Activated CD4-positive, alpha-beta T cell treated with anti-CD3 and anti-CD28 coated beads, Interleukin-2, amount 50 U/mL, for 24 hours (primary cell): ENCODE data around the gene MKNK2.
A peak's percentile ranks its signal among the peaks of the same experiment; 100 is the strongest.

ENCODE experiments used
- DNase-seq, 2 donors: peaks; one replicate each; pipeline ENCODE4 v3.0.0-alpha.2; 2020; ENCODE audit warnings: low read depth in 1 of 2, low spot score in 1 of 2

MKNK2 gene

DNA sequence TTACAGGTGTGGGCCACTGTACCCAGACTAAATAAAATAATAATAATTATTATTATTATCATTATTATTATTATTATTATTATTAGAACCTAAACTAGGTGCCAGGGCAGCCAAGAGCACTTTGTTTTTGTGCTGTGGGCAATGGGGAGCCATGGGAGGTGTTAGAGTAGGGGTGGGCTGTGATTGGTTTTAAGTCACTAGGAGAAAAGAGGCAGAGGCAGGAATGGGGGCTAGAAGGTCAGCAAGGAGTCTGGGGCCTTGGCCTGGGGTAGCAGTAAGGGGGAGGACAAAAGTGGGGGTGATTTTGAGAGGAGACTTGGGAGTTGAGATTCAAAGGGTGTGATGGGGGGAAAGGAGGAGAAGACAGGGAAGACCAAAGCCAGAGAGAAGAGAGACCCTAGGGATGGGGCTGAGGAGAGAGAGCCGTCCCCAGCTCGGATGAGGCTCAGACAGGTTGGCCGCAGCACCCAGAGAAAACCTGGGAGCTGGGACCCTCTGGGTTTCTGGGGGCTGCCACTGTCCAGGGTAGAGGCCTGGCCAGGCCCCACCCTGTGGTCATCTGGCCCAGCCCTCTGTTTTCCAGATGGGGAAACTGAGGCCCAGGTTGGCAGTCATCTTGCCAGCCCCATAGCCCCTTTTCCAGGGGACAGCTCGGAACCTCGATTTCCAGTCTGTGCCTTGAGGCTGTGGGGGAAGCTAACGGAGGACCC, 17.8 kb downstream of the MKNK2 start:
- DNase-seq = no peak

DNA sequence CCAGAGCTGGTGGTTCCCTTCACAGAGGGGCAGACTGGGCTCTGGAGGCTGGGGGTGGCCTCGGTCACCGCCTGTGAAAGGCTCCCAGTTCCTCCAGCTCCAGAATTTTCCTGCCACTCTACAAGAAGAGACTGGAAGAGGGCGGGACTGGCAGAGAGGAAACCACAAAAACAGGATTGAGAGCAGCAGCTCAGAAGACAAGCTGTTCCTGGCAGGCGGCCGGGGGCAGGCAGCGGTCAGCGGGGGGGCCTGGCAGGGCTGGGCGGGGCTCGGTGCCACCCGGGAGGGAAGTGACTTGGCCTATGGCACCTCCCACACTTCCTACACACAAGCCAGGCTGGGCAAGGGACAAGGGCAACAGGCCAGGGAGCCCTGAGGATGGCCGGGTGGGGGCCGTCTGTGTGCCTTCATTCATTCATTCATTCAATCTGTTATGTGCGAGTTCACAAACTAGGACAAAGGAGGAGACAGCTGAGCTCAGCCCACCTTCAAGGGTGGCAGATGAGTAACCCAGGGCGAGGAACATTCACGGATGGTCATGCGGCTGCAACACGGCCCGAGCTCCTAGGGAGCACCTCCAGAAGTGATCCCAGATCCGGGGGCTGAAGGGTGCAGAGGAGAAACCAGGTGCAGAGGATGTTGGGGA, 18.6 kb downstream of the MKNK2 start:
- DNase-seq = no peak

GRCh38 chr19:2027361-2027760, 23.7 kb downstream of the MKNK2 start:
- DNase-seq = no peak

- DNase-seq = no peak
Observed at GRCh38 chr19:2026770-2027169, 24.3 kb downstream of the MKNK2 start.

GRCh38 chr19:2022289-2022688, 28.8 kb downstream of the MKNK2 start:
- DNase-seq = no peak

GRCh38 chr19:2021453-2022140, 29.4 kb downstream of the MKNK2 start:
- DNase-seq = no peak

- no peak for DNase-seq
Observed at GRCh38 chr19:2018752-2019151, 32.3 kb downstream of the MKNK2 start.

GRCh38 chr19:2016041-2016807, 34.8 kb downstream of the MKNK2 start:
- peak in 1 of 2 donors; percentile 39 for DNase-seq

- DNase-seq = peak in 1 of 2 donors; percentile 45
Observed at GRCh38 chr19:2015608-2015950, 35.5 kb downstream of the MKNK2 start, which contains the start of gene BTBD2. TSS of gene BTBD2 (minus strand) at chr19:2015714. CDS start at chr19:2015703, 11 bp downstream.

DNA sequence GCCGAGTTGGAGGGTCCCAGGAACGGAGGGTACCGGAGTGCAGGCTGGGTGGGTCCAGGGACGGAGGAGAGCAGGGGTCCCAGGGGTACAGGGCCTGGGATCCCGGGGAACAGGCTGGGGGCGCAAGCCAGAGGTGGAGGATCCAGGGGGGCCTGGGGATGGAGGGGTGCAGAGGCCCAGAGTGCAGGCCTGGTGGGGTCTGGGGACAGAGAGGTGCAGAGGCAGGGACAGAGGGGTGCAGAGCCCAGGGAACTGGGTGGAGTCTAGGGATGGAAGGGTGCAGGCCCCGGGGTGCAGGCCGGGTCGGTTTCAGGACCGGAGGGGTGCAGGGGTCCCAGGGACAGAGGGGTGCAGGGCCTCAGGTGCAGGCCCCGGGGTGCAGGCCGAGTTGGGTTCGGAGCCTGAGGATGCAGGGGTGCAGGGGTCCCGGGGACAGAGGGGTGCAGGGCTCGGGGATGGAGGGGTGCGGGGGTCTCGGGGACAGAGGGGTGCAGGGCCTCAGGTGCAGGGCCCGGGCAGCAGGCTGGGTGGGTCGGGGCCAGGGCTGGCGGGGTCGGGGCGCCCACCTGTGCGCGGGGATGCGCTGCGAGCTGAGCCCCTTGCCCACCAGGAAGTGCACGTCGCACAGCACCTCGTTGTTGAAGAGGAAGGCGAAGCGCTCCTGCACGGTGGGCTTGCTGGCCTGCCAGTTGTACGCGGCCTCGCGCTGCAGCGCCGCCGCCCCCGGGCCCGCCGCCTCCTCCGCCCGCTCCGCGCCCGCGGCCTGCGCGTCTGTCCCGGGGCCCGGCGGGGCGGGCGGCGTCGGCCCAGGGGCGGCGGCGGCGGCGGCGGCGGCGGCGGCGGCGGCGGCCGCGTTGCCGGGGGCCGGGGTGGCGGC, 36.1 kb downstream of the MKNK2 start:
- DNase-seq = no peak

- DNase-seq = no peak
Observed at GRCh38 chr19:2014131-2014571, 36.9 kb downstream of the MKNK2 start.

GRCh38 chr19:2013683-2013961, 37.4 kb downstream of the MKNK2 start:
- DNase-seq = no peak

DNA sequence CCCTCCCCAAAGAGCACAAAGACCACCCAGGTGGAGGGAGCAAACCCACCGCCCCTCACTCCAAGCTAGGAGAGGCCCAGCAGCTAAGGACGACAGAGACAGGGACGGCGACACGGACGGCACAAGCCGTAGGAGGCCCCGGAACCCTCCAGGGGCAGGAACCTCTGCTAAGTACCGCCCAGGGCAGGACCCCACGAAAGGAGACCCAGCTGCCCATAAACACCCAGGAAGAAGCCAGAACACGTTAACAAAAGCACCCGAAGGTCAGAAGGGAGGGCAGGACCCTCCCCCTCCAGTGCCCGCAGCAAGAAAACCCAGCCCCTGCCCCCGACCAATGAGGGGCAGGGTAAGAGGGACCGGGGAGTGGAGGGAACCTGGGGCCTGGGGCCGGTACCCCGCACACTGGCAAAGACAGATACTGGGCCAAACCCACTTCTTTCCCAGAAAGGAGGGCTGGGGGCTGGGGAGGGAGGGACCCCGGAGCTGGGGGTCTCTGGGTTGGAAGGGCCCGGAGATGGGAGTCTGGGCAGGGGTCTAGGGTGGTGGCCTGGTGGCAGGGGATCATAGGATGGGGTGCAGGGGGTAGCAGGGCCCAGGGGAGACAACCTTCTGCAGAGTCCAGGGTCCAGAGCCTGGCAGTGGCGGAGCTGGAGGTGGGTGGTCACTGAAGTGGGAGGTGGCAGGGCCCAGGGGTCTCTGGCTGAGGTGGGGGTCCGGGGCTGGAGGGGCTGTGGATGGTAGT, 37.9 kb downstream of the MKNK2 start:
- no peak for DNase-seq

- DNase-seq = no peak
Observed at GRCh38 chr19:2011169-2011568, 39.9 kb downstream of the MKNK2 start.

GRCh38 chr19:2010135-2010668, 40.8 kb downstream of the MKNK2 start:
- DNase-seq = no peak

- DNase-seq = no peak
Observed at GRCh38 chr19:2003874-2004273, 47.2 kb downstream of the MKNK2 start.

DNA sequence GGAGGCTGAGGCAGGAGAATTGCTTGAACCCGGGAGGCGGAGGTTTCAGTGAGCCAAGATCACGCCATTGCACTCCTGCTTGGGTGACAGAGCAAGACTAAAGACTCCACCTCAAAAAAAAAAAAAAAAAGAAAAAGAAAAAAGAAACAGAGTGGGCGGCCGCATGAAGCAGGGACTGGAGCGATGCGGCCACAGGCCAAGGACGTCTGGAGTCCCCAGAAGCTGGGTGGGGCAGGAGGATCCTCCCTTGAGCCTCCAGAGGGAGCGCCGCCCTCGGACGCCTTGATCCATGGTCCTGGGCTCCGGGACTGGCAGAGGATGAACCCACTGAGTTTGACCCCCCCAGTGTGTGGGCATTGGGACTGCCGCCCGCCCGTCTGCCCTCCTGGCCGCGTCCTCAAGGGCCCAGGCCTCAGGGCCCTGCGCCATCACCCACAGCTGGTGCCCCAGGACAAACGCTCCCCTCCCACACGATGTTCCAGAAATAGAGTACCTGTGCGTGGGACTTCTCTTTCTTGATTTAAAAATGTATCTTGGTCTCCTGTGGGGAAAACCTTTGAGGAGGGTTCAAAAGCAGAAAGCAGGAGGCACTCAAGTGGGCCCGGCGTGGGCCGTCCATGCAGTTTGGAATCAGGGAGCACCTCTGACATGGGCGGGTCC, 51.1 kb downstream of the MKNK2 start:
- DNase-seq = no peak

DNA sequence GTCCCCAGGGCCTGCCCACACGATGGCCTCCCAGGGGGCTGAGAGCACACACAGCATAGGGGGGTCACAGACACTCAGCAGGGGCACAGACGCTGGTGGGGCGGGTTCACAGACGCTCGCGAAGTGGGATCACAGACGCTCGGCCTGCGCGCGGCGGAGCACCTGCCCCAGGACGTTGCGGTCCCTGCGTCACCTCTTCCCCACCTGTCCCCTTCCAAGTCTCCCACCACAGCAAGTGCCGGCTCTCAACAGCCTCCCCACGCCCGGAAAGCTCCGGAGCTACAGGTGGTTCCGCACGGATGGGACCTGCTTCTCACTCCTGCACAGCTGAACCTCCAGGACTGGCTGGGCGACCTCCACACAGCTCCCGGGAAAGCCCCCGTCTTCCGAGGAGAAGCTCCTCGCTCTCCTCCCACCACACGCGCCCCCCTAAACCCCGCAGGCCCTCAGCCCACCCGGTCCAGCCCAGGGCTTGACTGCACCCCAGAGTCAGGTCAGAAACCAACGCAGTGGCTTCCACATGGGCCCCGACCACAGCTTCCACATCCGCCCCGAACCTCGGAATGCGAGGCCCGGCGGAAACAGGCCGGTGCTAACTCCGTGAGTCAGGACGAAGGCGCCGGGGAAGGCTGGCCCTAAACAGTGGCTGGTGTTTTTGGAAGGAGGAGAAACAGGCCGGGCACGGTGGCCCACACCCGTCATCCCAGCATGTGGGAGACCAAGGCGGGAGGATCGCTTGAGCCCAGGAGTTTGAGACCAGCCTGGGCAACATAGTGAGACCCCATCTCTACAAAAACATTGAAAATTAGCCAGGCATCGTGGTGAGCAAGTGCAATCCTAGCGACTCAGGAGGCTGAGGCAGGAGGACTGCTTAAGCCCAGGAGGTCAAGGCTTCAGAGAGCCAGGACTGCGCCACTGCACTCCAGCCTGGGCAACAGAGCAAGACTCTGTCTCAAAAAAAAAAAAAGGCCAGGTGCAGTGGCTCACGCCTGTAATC, 52.0 kb downstream of the MKNK2 start:
- DNase-seq = no peak
